PFSK-1 (cell line): ENCODE measurements around the gene GRK5.

Experiments used
- FOXP2 ChIP-seq: optimal IDR thresholded peaks from 2 replicates; pipeline ENCODE3; 2011; ENCODE audit warnings: borderline replicate concordance, control low read depth, inconsistent platforms; ENCODE audit not compliant: insufficient read depth; ENCODE audit errors: extremely low read length, extremely low read depth
- POLR2AphosphoS5 ChIP-seq: IDR thresholded peaks from 2 replicates; pipeline ENCODE4 v1.6.1; 2012; ENCODE audit warnings: low read depth, mild to moderate bottlenecking, control low read depth, low read length, moderate library complexity
- REST ChIP-seq, 2 experiments: IDR thresholded peaks; 2 replicates each; pipeline versions ENCODE4 v1.6.1 to v1.8.0; 2011 to 2012; ENCODE audit warnings: low read depth in 2 of 2, low read length in 2 of 2, control low read depth in 1 of 2, inconsistent platforms in 1 of 2, mild to moderate bottlenecking in 1 of 2, moderate library complexity in 1 of 2; ENCODE audit not compliant: insufficient read depth in 1 of 2
- SIN3A ChIP-seq: IDR thresholded peaks from 2 replicates; pipeline ENCODE4 v1.6.1; 2012; ENCODE audit warnings: mild to moderate bottlenecking, low read length, moderate library complexity, borderline replicate concordance; ENCODE audit not compliant: insufficient read depth
- TAF1 ChIP-seq: IDR thresholded peaks from 2 replicates; pipeline ENCODE4 v1.6.1; 2012; ENCODE audit warnings: low read length, control low read depth, borderline replicate concordance; ENCODE audit not compliant: insufficient read depth

The GRK5 gene

GRCh38 chr10:119454316-119454715 is 246.9 kb downstream of the GRK5 start:
- no peak for TF ChIP-seq TAF1
- no peak for TF ChIP-seq SIN3A
- TF ChIP-seq REST (IDR thresholded peaks at IDR 0.05; ENCODE audit: insufficient read depth in 1 of 2, low read depth in 2 of 2, low read length in 2 of 2): no peak
- no peak for TF ChIP-seq POLR2AphosphoS5
- no peak for TF ChIP-seq FOXP2

GRCh38 chr10:119454990-119455389 is 247.6 kb downstream of the GRK5 start:
- TF ChIP-seq TAF1 (no peak), FOXP2 (no peak), REST (IDR thresholded peaks at IDR 0.05; ENCODE audit: insufficient read depth in 1 of 2, low read depth in 2 of 2, low read length in 2 of 2) (no peak), SIN3A (no peak), POLR2AphosphoS5 (no peak)

- no peak for TF ChIP-seq TAF1
- TF ChIP-seq FOXP2: no peak
- no peak for TF ChIP-seq REST (IDR thresholded peaks at IDR 0.05; ENCODE audit: insufficient read depth in 1 of 2, low read depth in 2 of 2, low read length in 2 of 2)
- no peak for TF ChIP-seq POLR2AphosphoS5
- TF ChIP-seq SIN3A: no peak
Measured at GRCh38 chr10:119455609-119456434, 248.5 kb downstream of the GRK5 start.

- TF ChIP-seq FOXP2: no peak
- TF ChIP-seq TAF1: no peak
- no peak for TF ChIP-seq REST (IDR thresholded peaks at IDR 0.05; ENCODE audit: insufficient read depth in 1 of 2, low read depth in 2 of 2, low read length in 2 of 2)
- TF ChIP-seq POLR2AphosphoS5: no peak
- no peak for TF ChIP-seq SIN3A
Measured at GRCh38 chr10:119456435-119456810, 249.1 kb downstream of the GRK5 start.
